ENCODE results near the gene RNF166. TPM values are rescaled to one million over a fixed set of nuclear protein-coding genes. Genes with fewer than 3 reads are reported as not detected.

RNF166 gene
- total RNA-seq, 4 donors from 2014 or later = 19.5 to 27.8 (median 22.3) TPM

- Histone ChIP-seq H3K4me3 (no peak overlapping the region), H3K27ac (no peak overlapping the region), H3K36me3 (peaks cover 0 to 45% of the 10 kb centered on the region in 2 donors), H3K27me3 (no peaks in the 10 kb centered on the region), H3K9me3 (no peaks in the 10 kb centered on the region), H3K4me1 (peaks cover 0 to 24% (median 11%) of the 10 kb centered on the region in 3 donors)
- no peak for ATAC-seq
- TF ChIP-seq EP300 (IDR thresholded peaks at IDR 0.05) (no peak), POLR2A (IDR thresholded peaks at IDR 0.05) (no peak), POLR2AphosphoS5 (IDR thresholded peaks at IDR 0.05) (no peak)
- TF ChIP-seq, protein P1, sequence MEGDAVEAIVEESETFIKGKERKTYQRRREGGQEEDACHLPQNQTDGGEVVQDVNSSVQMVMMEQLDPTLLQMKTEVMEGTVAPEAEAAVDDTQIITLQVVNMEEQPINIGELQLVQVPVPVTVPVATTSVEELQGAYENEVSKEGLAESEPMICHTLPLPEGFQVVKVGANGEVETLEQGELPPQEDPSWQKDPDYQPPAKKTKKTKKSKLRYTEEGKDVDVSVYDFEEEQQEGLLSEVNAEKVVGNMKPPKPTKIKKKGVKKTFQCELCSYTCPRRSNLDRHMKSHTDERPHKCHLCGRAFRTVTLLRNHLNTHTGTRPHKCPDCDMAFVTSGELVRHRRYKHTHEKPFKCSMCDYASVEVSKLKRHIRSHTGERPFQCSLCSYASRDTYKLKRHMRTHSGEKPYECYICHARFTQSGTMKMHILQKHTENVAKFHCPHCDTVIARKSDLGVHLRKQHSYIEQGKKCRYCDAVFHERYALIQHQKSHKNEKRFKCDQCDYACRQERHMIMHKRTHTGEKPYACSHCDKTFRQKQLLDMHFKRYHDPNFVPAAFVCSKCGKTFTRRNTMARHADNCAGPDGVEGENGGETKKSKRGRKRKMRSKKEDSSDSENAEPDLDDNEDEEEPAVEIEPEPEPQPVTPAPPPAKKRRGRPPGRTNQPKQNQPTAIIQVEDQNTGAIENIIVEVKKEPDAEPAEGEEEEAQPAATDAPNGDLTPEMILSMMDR (IDR thresholded peaks at IDR 0.05) = no peak
- WGBS, 2 donors (ENCODE audit: low coverage in 1 of 2) = 87% methylated on average over 3 of the region's 25 CpGs; no CpG with 5 or more reads in 1 of the 2 donors
Measured at GRCh38 chr16:88659160-88659559, 47.0 kb downstream of the RNF166 start.

- 87% methylated on average over 6 of the region's 15 CpGs; no CpG with 5 or more reads in 1 of the 2 donors for WGBS, 2 donors (ENCODE audit: low coverage in 1 of 2)
- TF ChIP-seq EP300 (IDR thresholded peaks at IDR 0.05) = no peak
- no peak for TF ChIP-seq POLR2AphosphoS5 (IDR thresholded peaks at IDR 0.05)
- TF ChIP-seq, protein P1 (IDR thresholded peaks at IDR 0.05) = no peak
- TF ChIP-seq POLR2A (IDR thresholded peaks at IDR 0.05) = no peak
- Histone ChIP-seq H3K27me3 (no peaks in the 10 kb centered on the region), H3K4me3 (no peak overlapping the region), H3K9me3 (no peaks in the 10 kb centered on the region), H3K4me1 (peaks cover 0 to 20% (median 7%) of the 10 kb centered on the region in 3 donors), H3K36me3 (peaks cover 0 to 49% of the 10 kb centered on the region in 2 donors), H3K27ac (no peak overlapping the region)
- no peak for ATAC-seq
Measured at GRCh38 chr16:88658714-88659113, 47.5 kb downstream of the RNF166 start.

DNA sequence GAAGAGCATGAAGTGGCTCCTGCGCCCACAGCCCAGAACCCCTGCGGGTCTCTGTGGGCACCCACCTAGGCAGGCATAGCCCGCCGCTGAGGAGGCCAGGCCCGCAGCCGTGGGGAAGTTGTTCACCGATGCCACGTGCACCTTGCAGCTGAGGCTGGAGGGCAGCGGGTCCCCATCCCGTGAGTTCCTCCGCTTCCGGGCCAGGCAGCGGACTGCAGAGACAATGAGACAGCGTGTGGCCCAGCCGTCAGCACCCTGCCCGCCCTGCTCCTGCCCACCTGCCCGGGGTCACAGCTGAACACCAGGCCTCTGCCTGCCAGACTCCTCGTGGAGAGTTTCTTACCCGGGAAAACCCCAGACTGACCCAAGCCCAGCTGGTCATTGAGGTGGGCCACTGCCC, 48.8 kb downstream of the RNF166 start:
- Histone ChIP-seq H3K27me3 (peaks cover 8% of the 10 kb centered on the region), H3K27ac (no peak overlapping the region), H3K4me1 (peaks cover 0 to 15% (median 6%) of the 10 kb centered on the region in 3 donors), H3K4me3 (no peak overlapping the region), H3K9me3 (no peaks in the 10 kb centered on the region), H3K36me3 (peaks cover 0 to 63% of the 10 kb centered on the region in 2 donors)
- ATAC-seq = no peak
- 100% methylated on average over 1 of the region's 19 CpGs; no CpG with 5 or more reads in 1 of the 2 donors for WGBS, 2 donors (ENCODE audit: low coverage in 1 of 2)
- TF ChIP-seq POLR2AphosphoS5 (IDR thresholded peaks at IDR 0.05) = no peak
- TF ChIP-seq EP300 (IDR thresholded peaks at IDR 0.05) = no peak
- TF ChIP-seq, protein P1 (IDR thresholded peaks at IDR 0.05) = no peak
- no peak for TF ChIP-seq POLR2A (IDR thresholded peaks at IDR 0.05)

- no peaks in the 10 kb centered on the region for H3K9me3 ChIP-seq
- peaks cover 17% of the 10 kb centered on the region for H3K27me3 ChIP-seq
- TF ChIP-seq POLR2AphosphoS5 (IDR thresholded peaks at IDR 0.05) (no peak), EP300 (IDR thresholded peaks at IDR 0.05) (no peak), POLR2A (IDR thresholded peaks at IDR 0.05) (no peak)
- TF ChIP-seq, protein P1 (IDR thresholded peaks at IDR 0.05) = no peak
- WGBS, 2 donors (ENCODE audit: low coverage in 1 of 2) = no CpG with 5 or more reads among the region's 25 CpGs
- no peak overlapping the region for H3K27ac ChIP-seq
- ATAC-seq = no peak
- peaks cover 0 to 11% (median 3%) of the 10 kb centered on the region in 3 donors for H3K4me1 ChIP-seq
- H3K4me3 ChIP-seq = no peak overlapping the region
- H3K36me3 ChIP-seq = peaks cover 0 to 72% of the 10 kb centered on the region in 2 donors
Measured at GRCh38 chr16:88656291-88656980, 49.8 kb downstream of the RNF166 start.
